GM12864 (cell line): ENCODE data around the gene AP2A1.

ENCODE experiments used
- DNase-seq: peaks from one replicate; pipeline ENCODE4 v3.0.0-alpha.2; 2011; ENCODE audit warnings: low read depth
- H3K4me3 ChIP-seq: 2 replicates; pipeline ENCODE4 v1.5.1; 2011; ENCODE audit warnings: mild to moderate bottlenecking, low read depth, low read length, control low read depth
- CTCF ChIP-seq: IDR thresholded peaks from 2 replicates; pipeline ENCODE4 v1.5.1; 2011; ENCODE audit warnings: low read depth, mild to moderate bottlenecking, moderate library complexity, low read length, control low read depth, inconsistent platforms; ENCODE audit errors: missing control alignments

The AP2A1 gene

GRCh38 chr19:49773663-49774350 is 7.0 kb downstream of the AP2A1 start:
- TF ChIP-seq CTCF = no peak
- no peak overlapping the region for H3K4me3 ChIP-seq
- no peak for DNase-seq

GRCh38 chr19:49774969-49775368 is 8.2 kb downstream of the AP2A1 start:
- no peak for DNase-seq
- no peak for TF ChIP-seq CTCF
- H3K4me3 ChIP-seq = no peak overlapping the region

- no peak overlapping the region for H3K4me3 ChIP-seq
- no peak for TF ChIP-seq CTCF
- DNase-seq = no peak
Observed at GRCh38 chr19:49775742-49776370, 9.1 kb downstream of the AP2A1 start.

GRCh38 chr19:49776371-49776764 is 9.6 kb downstream of the AP2A1 start:
- no peak for TF ChIP-seq CTCF
- no peak overlapping the region for H3K4me3 ChIP-seq
- no peak for DNase-seq

GRCh38 chr19:49779731-49780555 is 13.1 kb downstream of the AP2A1 start:
- DNase-seq = no peak
- TF ChIP-seq CTCF = no peak
- H3K4me3 ChIP-seq = no peak overlapping the region

- DNase-seq = no peak
- no peak overlapping the region for H3K4me3 ChIP-seq
- no peak for TF ChIP-seq CTCF
Observed at GRCh38 chr19:49780861-49781260, 14.1 kb downstream of the AP2A1 start.
